ENCODE data around the gene EPS8. TPM values are rescaled to one million over a fixed set of nuclear protein-coding genes. Genes with fewer than 3 reads are reported as not detected.
"Not testable (repeated sequence)": the region's sequence is repeated elsewhere in the genome, so short reads cannot be mapped to it uniquely, and the experiment has no call there.

EPS8 gene
- total RNA-seq, 1 experiment from 2014 or later, result 18.8 TPM

- DNase-seq (ENCODE audit: low spot score), result no peak
These were observed 142.6 kb downstream of the EPS8 start for GRCh38 chr12:15646581-15646980.

GRCh38 chr12:15644700-15645099 lies 144.5 kb downstream of the EPS8 start:
- DNase-seq (ENCODE audit: low spot score), result no peak

GRCh38 chr12:15638231-15638630 lies 151.0 kb downstream of the EPS8 start:
- no peak for DNase-seq (ENCODE audit: low spot score)

- DNase-seq (ENCODE audit: low spot score), result no peak
These were observed 152.9 kb downstream of the EPS8 start for GRCh38 chr12:15636060-15636890.

GRCh38 chr12:15634010-15634683 lies 155.0 kb downstream of the EPS8 start:
- no peak for DNase-seq (ENCODE audit: low spot score)

- no peak for DNase-seq (ENCODE audit: low spot score)
These were observed 156.0 kb downstream of the EPS8 start for GRCh38 chr12:15633201-15633600.

- no peak for DNase-seq (ENCODE audit: low spot score)
These were observed 156.5 kb downstream of the EPS8 start for GRCh38 chr12:15632708-15633107.

GRCh38 chr12:15631007-15631715 lies 158.0 kb downstream of the EPS8 start:
- DNase-seq (ENCODE audit: low spot score), result no peak

- DNase-seq (ENCODE audit: low spot score), result no peak
These were observed 159.4 kb downstream of the EPS8 start for GRCh38 chr12:15629761-15630160.

GRCh38 chr12:15629108-15629507 lies 160.1 kb downstream of the EPS8 start:
- DNase-seq (ENCODE audit: low spot score), result peak; percentile 85

- peak; percentile 22 for DNase-seq (ENCODE audit: low spot score)
These were observed 160.9 kb downstream of the EPS8 start for GRCh38 chr12:15627995-15628945.

- no peak for DNase-seq (ENCODE audit: low spot score)
These were observed 164.1 kb downstream of the EPS8 start for GRCh38 chr12:15625075-15625474.

- no peak for DNase-seq (ENCODE audit: low spot score)
These were observed 168.2 kb downstream of the EPS8 start for GRCh38 chr12:15620741-15621539.

GRCh38 chr12:15616495-15616894 lies 172.7 kb downstream of the EPS8 start:
- DNase-seq (ENCODE audit: low spot score), result not testable (repeated sequence)

GRCh38 chr12:15613981-15614380 lies 175.2 kb downstream of the EPS8 start:
- DNase-seq (ENCODE audit: low spot score), result no peak

- no peak for DNase-seq (ENCODE audit: low spot score)
These were observed 180.2 kb downstream of the EPS8 start for GRCh38 chr12:15608941-15609340.

GRCh38 chr12:15608406-15608805 lies 180.8 kb downstream of the EPS8 start:
- DNase-seq (ENCODE audit: low spot score), result no peak

- DNase-seq (ENCODE audit: low spot score), result no peak
These were observed 183.2 kb downstream of the EPS8 start for GRCh38 chr12:15605881-15606590.

GRCh38 chr12:15603474-15604085 lies 185.6 kb downstream of the EPS8 start:
- DNase-seq (ENCODE audit: low spot score), result no peak

Data from H4 (cell line).